OCI-LY7 (cell line): ENCODE results near the gene VSNL1. TPM values are rescaled to one million over a fixed set of nuclear protein-coding genes. Genes with fewer than 3 reads are reported as not detected.

Source experiments
- BruUV-seq: library from RNA; stranded (reverse); fragments of 400-500 nt; replicated peaks from 2 replicates; lab custom pipeline; 2021; lab: Mats Ljungman, UMichigan
- CTCF ChIA-PET: fragments of 300-600 bp; sonication (Branson Sonifier 250); formaldehyde crosslinking; loops from one replicate; lab custom pipeline; 2022; ENCODE audit warnings: antibody characterized with exemption; ENCODE audit not compliant: unreplicated experiment; lab: Charles Lee
- POLR2A ChIA-PET: fragments of 300-600 bp; sonication (Branson Sonifier 250); formaldehyde crosslinking; loops from one replicate; lab custom pipeline; 2022; ENCODE audit warnings: antibody characterized with exemption; lab: Charles Lee
- DNase-seq: peaks from one replicate; pipeline ENCODE4 v3.0.0-alpha.2; 2015; ENCODE audit warnings: low spot score
- H2AFZ ChIP-seq: fragments of 200-600 bp; sonication (generic), shearing (Covaris generic); 2 replicates; pipeline ENCODE4 v1.6.1; 2014; ENCODE audit warnings: mild to moderate bottlenecking, antibody characterized with exemption, low read length, moderate library complexity
- H3K27ac ChIP-seq: fragments of 200-600 bp; sonication (generic); 2 replicates; pipeline ENCODE4 v1.5.1; 2014; ENCODE audit warnings: mixed run types, low read depth, mild to moderate bottlenecking, moderate library complexity, low read length, inconsistent platforms; ENCODE audit not compliant: poor library complexity, severe bottlenecking
- H3K36me3 ChIP-seq: fragments of 200-600 bp; sonication (generic); 2 replicates; pipeline ENCODE4 v1.6.1; 2014; ENCODE audit warnings: mild to moderate bottlenecking, antibody characterized with exemption, low read length, moderate library complexity, mixed read lengths; ENCODE audit not compliant: insufficient read depth
- H3K4me1 ChIP-seq: fragments of 200-600 bp; sonication (generic); 2 replicates; pipeline ENCODE4 v1.5.1; 2014; ENCODE audit warnings: mild to moderate bottlenecking, low read length; ENCODE audit not compliant: insufficient read depth, poor library complexity, severe bottlenecking
- H3K4me2 ChIP-seq: fragments of 200-600 bp; sonication (generic); 2 replicates; pipeline ENCODE4 v1.6.1; 2014; ENCODE audit warnings: mild to moderate bottlenecking, low read length
- H3K4me3 ChIP-seq: fragments of 200-600 bp; sonication (generic); 2 replicates; pipeline ENCODE4 v1.5.1; 2014; ENCODE audit warnings: mild to moderate bottlenecking, low read depth, low read length; ENCODE audit not compliant: poor library complexity, severe bottlenecking
- H3K79me2 ChIP-seq: fragments of 200-600 bp; sonication (generic); 2 replicates; pipeline ENCODE4 v1.6.1; 2016; ENCODE audit warnings: low read depth, mild to moderate bottlenecking, low read length, moderate library complexity, mixed read lengths; ENCODE audit not compliant: insufficient read depth
- H3K9me2 ChIP-seq: fragments of 200-600 bp; sonication (generic); 2 replicates; pipeline ENCODE4 v1.6.1; 2016; ENCODE audit warnings: mild to moderate bottlenecking, low read length, mixed read lengths; ENCODE audit not compliant: insufficient read depth
- H3K9me3 ChIP-seq: fragments of 200-600 bp; sonication (generic); 2 replicates; pipeline ENCODE4 v1.6.1; 2014; ENCODE audit warnings: mild to moderate bottlenecking, mixed run types, low read length, mixed read lengths
- H4K20me1 ChIP-seq: fragments of 200-600 bp; sonication (generic); 2 replicates; pipeline ENCODE4 v1.6.1; 2014; ENCODE audit warnings: mild to moderate bottlenecking, antibody characterized with exemption, low read length, moderate library complexity, mixed read lengths; ENCODE audit not compliant: insufficient read depth
- CTCF ChIP-seq: fragments of 200-600 bp; sonication (generic); conservative IDR thresholded peaks from 2 replicates; pipeline ENCODE4 v1.5.1; 2014; ENCODE audit warnings: mild to moderate bottlenecking, antibody characterized with exemption, low read length, moderate library complexity, mixed read lengths
- EZH2phosphoT487 ChIP-seq: fragments of 200-600 bp; sonication (generic); IDR thresholded peaks from 2 replicates; pipeline ENCODE4 v1.6.1; 2018; ENCODE audit warnings: low read depth, borderline replicate concordance, mild to moderate bottlenecking, mixed run types, antibody characterized with exemption, low read length, moderate library complexity, mixed read lengths
- intact Hi-C: fragments of 100-400 bp; cut with micrococcal nuclease; formaldehyde crosslinking; loops from one replicate; pipeline ENCODE4 v1.10.0; 2022; ENCODE audit not compliant: unreplicated experiment
- total RNA-seq, 2 experiments: library from RNA; depleted of rRNA in 1 of 2; stranded (reverse); fragments of >200 nt in 1 of 2; shearing (Covaris generic) in 1 of 2; gene quantifications; 2 replicates each; pipeline ENCODE4 v1.2.3, GENCODE V29; 2014 to 2022

VSNL1 gene
- total RNA-seq, 2 experiments from 2014 or later, result not detected

- Histone ChIP-seq H2AFZ (no peak overlapping the region), H3K9me2 (no peaks in the 10 kb centered on the region), H3K4me3 (no peak overlapping the region), H3K79me2 (no peaks in the 10 kb centered on the region), H3K4me2 (no peak overlapping the region), H4K20me1 (no peaks in the 10 kb centered on the region), H3K36me3 (no peaks in the 10 kb centered on the region), H3K4me1 (no peaks in the 10 kb centered on the region), H3K27ac (no peak overlapping the region), H3K9me3 (no peaks in the 10 kb centered on the region)
- DNase-seq, result no peak
- CTCF ChIA-PET, result no interaction called here
- BruUV-seq, result no TSS peak
- POLR2A ChIA-PET, result interaction anchor here (0.6 to 1.6 kb wide), 3 partner anchors 12 to 103 kb away, joined by 3 read pairs; no protein-coding TSS in a partner anchor
- intact Hi-C loops, result no loop called here
- TF ChIP-seq EZH2phosphoT487 (no peak), CTCF (no peak)
These were observed 33.5 kb upstream of the VSNL1 start for GRCh38 chr2:17506736-17507616.

GRCh38 chr2:17515652-17516051 lies 24.8 kb upstream of the VSNL1 start:
- H3K4me1 ChIP-seq, result peaks cover 33% of the 10 kb centered on the region
- no peaks in the 10 kb centered on the region for H3K79me2 ChIP-seq
- no peaks in the 10 kb centered on the region for H4K20me1 ChIP-seq
- no peaks in the 10 kb centered on the region for H3K9me2 ChIP-seq
- peak; percentile 35 for DNase-seq
- H3K9me3 ChIP-seq, result no peaks in the 10 kb centered on the region
- ChIA-PET POLR2A (interaction anchor here (0.7 kb wide), 1 partner anchor 538 kb away, joined by 3 read pairs; no protein-coding TSS in a partner anchor), CTCF (no interaction called here)
- no TSS peak for BruUV-seq
- H3K27ac ChIP-seq, result peak overlapping the region; percentile 7
- TF ChIP-seq CTCF, result no peak
- TF ChIP-seq EZH2phosphoT487, result no peak
- intact Hi-C loops, result loop anchor here (5.0 to 10.0 kb wide), 3 partner anchors 237 to 888 kb away; partner anchors contain the start of genes GEN1 and SMC6
- no peaks in the 10 kb centered on the region for H3K36me3 ChIP-seq
- H3K4me2 ChIP-seq, result peak overlapping the region; percentile 38
- no peak overlapping the region for H3K4me3 ChIP-seq
- peak overlapping the region; percentile 43; the same call in 1 of the 2 replicates for H2AFZ ChIP-seq
